A673 (cell line): Measurements from ENCODE around the gene PHACTR3. TPM values are rescaled to one million over a fixed set of nuclear protein-coding genes. Genes with fewer than 3 reads are reported as not detected.

ENCODE experiments used
- BruUV-seq: library from RNA; stranded (reverse); fragments of 400-500 nt; replicated peaks from 2 replicates; lab custom pipeline; 2021; lab: Mats Ljungman, UMichigan
- CTCF ChIA-PET: fragments of 300-600 bp; sonication (Branson Sonifier 250); formaldehyde crosslinking; loops from one replicate; lab custom pipeline; 2022; ENCODE audit warnings: antibody characterized with exemption; lab: Charles Lee
- POLR2A ChIA-PET: fragments of 300-600 bp; sonication (Branson Sonifier 250); formaldehyde crosslinking; loops from one replicate; lab custom pipeline; 2022; ENCODE audit warnings: antibody characterized with exemption; ENCODE audit not compliant: low non-redundant PET; lab: Charles Lee
- DNase-seq: peaks from one replicate; pipeline ENCODE4 v3.0.0-alpha.2; 2015; ENCODE audit warnings: low spot score
- H3K27ac ChIP-seq: fragments of 200-600 bp; sonication (generic); 2 replicates; pipeline ENCODE4 v1.5.1; 2016; ENCODE audit warnings: mixed run types, low read depth, mild to moderate bottlenecking, mixed read lengths, antibody characterized with exemption, low read length; ENCODE audit not compliant: poor library complexity, severe bottlenecking
- H3K27me3 ChIP-seq: fragments of 200-600 bp; sonication (generic); replicated peaks from 2 replicates; pipeline ENCODE4 v1.6.1; 2017; ENCODE audit warnings: mixed run types, low read depth, mild to moderate bottlenecking, mixed read lengths, antibody characterized with exemption, low read length; ENCODE audit not compliant: insufficient read depth, poor library complexity
- H3K36me3 ChIP-seq: fragments of 200-600 bp; sonication (generic); 2 replicates; pipeline ENCODE4 v1.6.1; 2016; ENCODE audit warnings: mixed run types, mild to moderate bottlenecking, mixed read lengths, antibody characterized with exemption, low read length; ENCODE audit not compliant: insufficient read depth, poor library complexity, severe bottlenecking
- H3K4me1 ChIP-seq: fragments of 200-600 bp; sonication (generic); 2 replicates; pipeline ENCODE4 v1.6.1; 2017; ENCODE audit warnings: mixed run types, mild to moderate bottlenecking, mixed read lengths, antibody characterized with exemption, low read length; ENCODE audit not compliant: insufficient read depth, poor library complexity, severe bottlenecking
- H3K4me3 ChIP-seq: fragments of 200-600 bp; sonication (generic); 2 replicates; pipeline ENCODE4 v1.5.1; 2016; ENCODE audit warnings: low read depth, mixed run types, mild to moderate bottlenecking, mixed read lengths, low read length; ENCODE audit not compliant: poor library complexity, severe bottlenecking
- H3K9me3 ChIP-seq: fragments of 200-600 bp; sonication (generic); 2 replicates; pipeline ENCODE4 v1.6.1; 2016; ENCODE audit warnings: mixed run types, low read depth, mild to moderate bottlenecking, mixed read lengths, antibody characterized with exemption, low read length; ENCODE audit not compliant: poor library complexity, severe bottlenecking
- EZH2 ChIP-seq: fragments of 200-600 bp; sonication (generic); IDR thresholded peaks from 2 replicates; pipeline ENCODE4 v1.6.1; 2017; ENCODE audit warnings: borderline replicate concordance, low read depth, mild to moderate bottlenecking, mixed read lengths, antibody characterized with exemption, low read length; ENCODE audit not compliant: poor library complexity, severe bottlenecking
- intact Hi-C: fragments of 100-400 bp; cut with micrococcal nuclease; formaldehyde crosslinking; loops from one replicate; pipeline ENCODE4 v1.10.0; 2022; ENCODE audit not compliant: unreplicated experiment
- total RNA-seq: library from RNA; stranded (reverse); gene quantifications from 2 replicates; pipeline ENCODE4 v1.2.3, GENCODE V29; 2021
- TF ChIP-seq, protein P1 (sequence below): fragments of 300-800, 200-600 bp; sonication (generic); conservative IDR thresholded peaks from 2 replicates; pipeline ENCODE4 v1.5.1; 2017; ENCODE audit warnings: low read depth, mild to moderate bottlenecking, antibody characterized with exemption, low read length, moderate library complexity, mixed read lengths

The PHACTR3 gene
- total RNA-seq, 1 experiment from 2014 or later: 0.17 TPM

DNA sequence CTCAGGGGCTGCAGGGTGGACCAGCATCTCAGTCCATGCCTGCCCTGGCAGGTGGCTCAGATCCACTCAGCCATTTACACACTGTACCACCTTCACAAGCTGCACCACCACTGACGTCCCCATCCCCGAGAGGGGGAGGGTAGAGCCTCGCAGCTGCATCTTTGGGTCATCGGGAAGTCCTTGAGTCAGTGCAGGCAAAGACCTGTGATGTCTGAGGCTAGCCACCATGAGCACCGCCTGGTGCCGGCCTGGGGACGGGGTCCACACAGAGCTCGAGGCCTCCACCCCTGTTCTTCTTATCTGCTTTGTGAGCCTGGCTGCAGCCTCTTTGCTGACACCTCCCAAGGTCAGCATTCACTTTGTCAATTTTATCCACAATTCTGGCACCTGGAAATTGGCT lies 141.4 kb downstream of the PHACTR3 start:
- no peak overlapping the region for H3K4me3 ChIP-seq
- BruUV-seq: no TSS peak
- H3K36me3 ChIP-seq: no peaks in the 10 kb centered on the region
- no peaks in the 10 kb centered on the region for H3K9me3 ChIP-seq
- H3K27ac ChIP-seq: no peak overlapping the region
- ChIA-PET POLR2A (no interaction called here), CTCF (no interaction called here)
- no peak for DNase-seq
- H3K4me1 ChIP-seq: no peaks in the 10 kb centered on the region
- peaks cover 23% of the 10 kb centered on the region for H3K27me3 ChIP-seq
- TF ChIP-seq, protein P1, sequence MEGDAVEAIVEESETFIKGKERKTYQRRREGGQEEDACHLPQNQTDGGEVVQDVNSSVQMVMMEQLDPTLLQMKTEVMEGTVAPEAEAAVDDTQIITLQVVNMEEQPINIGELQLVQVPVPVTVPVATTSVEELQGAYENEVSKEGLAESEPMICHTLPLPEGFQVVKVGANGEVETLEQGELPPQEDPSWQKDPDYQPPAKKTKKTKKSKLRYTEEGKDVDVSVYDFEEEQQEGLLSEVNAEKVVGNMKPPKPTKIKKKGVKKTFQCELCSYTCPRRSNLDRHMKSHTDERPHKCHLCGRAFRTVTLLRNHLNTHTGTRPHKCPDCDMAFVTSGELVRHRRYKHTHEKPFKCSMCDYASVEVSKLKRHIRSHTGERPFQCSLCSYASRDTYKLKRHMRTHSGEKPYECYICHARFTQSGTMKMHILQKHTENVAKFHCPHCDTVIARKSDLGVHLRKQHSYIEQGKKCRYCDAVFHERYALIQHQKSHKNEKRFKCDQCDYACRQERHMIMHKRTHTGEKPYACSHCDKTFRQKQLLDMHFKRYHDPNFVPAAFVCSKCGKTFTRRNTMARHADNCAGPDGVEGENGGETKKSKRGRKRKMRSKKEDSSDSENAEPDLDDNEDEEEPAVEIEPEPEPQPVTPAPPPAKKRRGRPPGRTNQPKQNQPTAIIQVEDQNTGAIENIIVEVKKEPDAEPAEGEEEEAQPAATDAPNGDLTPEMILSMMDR: no peak
- TF ChIP-seq EZH2: no peak
- intact Hi-C loops: loop anchor here (5.0 kb wide), 1 partner anchor 228 kb away; no protein-coding TSS in a partner anchor

DNA sequence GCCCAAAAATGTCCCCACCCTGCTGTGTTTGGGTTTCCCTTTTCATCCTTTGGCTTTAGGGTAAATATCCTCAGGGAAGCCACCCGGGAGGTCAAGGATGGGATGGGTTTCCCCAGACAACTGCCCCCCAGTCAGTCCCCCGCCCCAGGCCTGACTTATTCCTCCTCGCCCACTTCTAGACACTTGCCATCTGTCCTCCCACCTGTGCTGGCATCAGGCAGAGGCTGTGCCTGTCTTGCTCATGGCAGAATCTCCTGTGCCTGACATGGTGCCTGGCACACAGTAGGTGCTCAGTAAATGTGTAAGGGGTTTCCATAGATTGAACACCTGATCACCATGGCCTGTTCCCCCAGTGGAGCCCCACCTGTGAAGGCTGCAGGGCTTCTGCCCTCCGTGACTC lies 141.8 kb downstream of the PHACTR3 start:
- intact Hi-C loops: loop anchor here (5.0 kb wide), 1 partner anchor 229 kb away; no protein-coding TSS in a partner anchor
- POLR2A ChIA-PET: no interaction called here
- Histone ChIP-seq H3K27ac (no peak overlapping the region), H3K27me3 (peaks cover 26% of the 10 kb centered on the region), H3K4me1 (no peaks in the 10 kb centered on the region), H3K36me3 (no peaks in the 10 kb centered on the region), H3K4me3 (no peak overlapping the region), H3K9me3 (no peaks in the 10 kb centered on the region)
- DNase-seq: no peak
- no peak for TF ChIP-seq EZH2
- no TSS peak for BruUV-seq
- CTCF ChIA-PET: no interaction called here

- no TSS peak for BruUV-seq
- intact Hi-C loops: loop anchor here (5.0 kb wide), 1 partner anchor 231 kb away; no protein-coding TSS in a partner anchor
- ChIA-PET CTCF (no interaction called here), POLR2A (no interaction called here)
- Histone ChIP-seq H3K4me1 (no peaks in the 10 kb centered on the region), H3K4me3 (no peak overlapping the region), H3K27me3 (peaks cover 36% of the 10 kb centered on the region), H3K27ac (no peak overlapping the region), H3K36me3 (no peaks in the 10 kb centered on the region), H3K9me3 (no peaks in the 10 kb centered on the region)
- TF ChIP-seq EZH2: no peak
- TF ChIP-seq, protein P1: 0 out of 2 replicates have a peak, but pooled peaks have one; percentile 28
- peak; percentile 21 for DNase-seq
Measured at GRCh38 chr20:59747671-59748515, 143.6 kb downstream of the PHACTR3 start.
